Measurements from ENCODE around the gene FRMD4A.
A peak's percentile ranks its signal among the peaks of the same experiment; 100 is the strongest.

The FRMD4A gene

DNA sequence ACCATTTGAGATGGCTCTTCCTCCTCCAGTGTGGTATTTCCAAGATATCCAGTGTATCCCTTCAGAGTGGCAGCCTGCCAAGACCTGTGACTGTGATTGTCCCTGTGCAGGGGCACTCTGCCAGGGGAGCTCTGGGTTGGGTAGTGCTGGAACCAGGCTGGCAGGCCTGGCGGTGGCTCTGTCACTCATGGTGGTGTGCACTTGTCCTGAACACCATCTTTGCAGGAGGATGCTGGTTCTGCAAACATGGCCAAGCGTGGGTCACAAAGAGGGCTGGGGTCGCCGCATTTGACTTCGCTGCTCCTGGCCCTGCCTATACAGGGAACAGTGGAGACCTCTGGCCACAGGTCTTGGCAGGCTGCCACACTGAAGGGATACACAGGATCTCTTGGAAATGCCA is 538.7 kb downstream of the FRMD4A start:
- H3K4me3 ChIP-seq (ENCODE audit: low read depth, low read length), result no peak overlapping the region
- in situ Hi-C loops (cut with HindIII; ENCODE audit: low pct_ligation_motif_present, low sequenced_read_pairs), result no loop called here
- H3K27ac ChIP-seq, result no peak overlapping the region
- H3K27me3 ChIP-seq (replicated peaks), result no peaks in the 10 kb centered on the region
- peaks cover 59% of the 10 kb centered on the region for H3K36me3 ChIP-seq (replicated peaks)
- DNase-seq, result no peak
- TF ChIP-seq, protein P1, sequence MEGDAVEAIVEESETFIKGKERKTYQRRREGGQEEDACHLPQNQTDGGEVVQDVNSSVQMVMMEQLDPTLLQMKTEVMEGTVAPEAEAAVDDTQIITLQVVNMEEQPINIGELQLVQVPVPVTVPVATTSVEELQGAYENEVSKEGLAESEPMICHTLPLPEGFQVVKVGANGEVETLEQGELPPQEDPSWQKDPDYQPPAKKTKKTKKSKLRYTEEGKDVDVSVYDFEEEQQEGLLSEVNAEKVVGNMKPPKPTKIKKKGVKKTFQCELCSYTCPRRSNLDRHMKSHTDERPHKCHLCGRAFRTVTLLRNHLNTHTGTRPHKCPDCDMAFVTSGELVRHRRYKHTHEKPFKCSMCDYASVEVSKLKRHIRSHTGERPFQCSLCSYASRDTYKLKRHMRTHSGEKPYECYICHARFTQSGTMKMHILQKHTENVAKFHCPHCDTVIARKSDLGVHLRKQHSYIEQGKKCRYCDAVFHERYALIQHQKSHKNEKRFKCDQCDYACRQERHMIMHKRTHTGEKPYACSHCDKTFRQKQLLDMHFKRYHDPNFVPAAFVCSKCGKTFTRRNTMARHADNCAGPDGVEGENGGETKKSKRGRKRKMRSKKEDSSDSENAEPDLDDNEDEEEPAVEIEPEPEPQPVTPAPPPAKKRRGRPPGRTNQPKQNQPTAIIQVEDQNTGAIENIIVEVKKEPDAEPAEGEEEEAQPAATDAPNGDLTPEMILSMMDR (IDR thresholded peaks at IDR 0.05; ENCODE audit: low read depth, low read length, missing control alignments), result no peak

DNA sequence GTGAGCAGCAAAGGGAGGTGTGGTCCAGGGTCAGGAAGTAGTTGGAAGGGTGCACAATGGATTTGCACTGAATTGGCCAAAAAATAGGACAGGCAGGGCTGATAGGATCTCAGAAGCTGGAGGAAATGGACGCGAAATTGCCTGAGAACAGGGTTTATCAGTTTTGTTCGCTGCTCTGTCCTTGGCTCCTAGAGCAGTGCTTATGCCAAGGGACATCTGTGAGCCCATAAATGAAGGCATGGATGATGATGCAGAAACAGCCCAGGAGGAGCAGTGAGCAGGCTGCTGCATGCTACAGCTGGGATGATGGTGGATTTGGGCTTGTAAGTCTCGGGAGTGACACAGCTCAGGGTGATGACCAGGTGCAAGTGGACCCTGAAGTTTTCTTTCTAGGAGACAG is 539.2 kb downstream of the FRMD4A start:
- in situ Hi-C loops (cut with HindIII; ENCODE audit: low pct_ligation_motif_present, low sequenced_read_pairs), result no loop called here
- Histone ChIP-seq H3K27ac (no peak overlapping the region), H3K4me3 (ENCODE audit: low read depth, low read length) (no peak overlapping the region), H3K36me3 (replicated peaks) (peaks cover 56% of the 10 kb centered on the region), H3K27me3 (replicated peaks) (no peaks in the 10 kb centered on the region)
- DNase-seq, result no peak
- TF ChIP-seq, protein P1 (IDR thresholded peaks at IDR 0.05; ENCODE audit: low read depth, low read length, missing control alignments), result no peak

DNA sequence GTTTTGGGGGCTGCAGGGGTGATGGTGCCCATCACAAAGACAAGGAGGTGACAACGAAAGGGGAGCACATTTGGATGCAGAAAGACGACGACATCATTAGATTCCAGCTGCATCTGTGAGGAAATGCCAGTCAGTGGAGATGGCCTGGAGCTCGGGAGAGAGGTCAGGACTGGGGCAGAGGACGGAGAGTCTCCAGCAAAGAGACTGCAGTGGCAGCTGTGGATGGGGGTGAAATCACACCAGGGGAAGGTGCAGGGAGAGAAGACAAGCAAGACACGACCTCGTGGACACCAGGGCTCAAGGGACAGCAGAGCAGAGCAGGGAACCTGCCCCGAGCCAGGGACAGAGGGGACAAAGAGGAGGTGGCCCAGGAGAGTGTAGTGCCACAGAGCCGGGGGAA is 540.5 kb downstream of the FRMD4A start:
- TF ChIP-seq, protein P1 (IDR thresholded peaks at IDR 0.05; ENCODE audit: low read depth, low read length, missing control alignments), result no peak
- no peak overlapping the region for H3K4me3 ChIP-seq (ENCODE audit: low read depth, low read length)
- H3K27ac ChIP-seq, result no peak overlapping the region
- no peaks in the 10 kb centered on the region for H3K27me3 ChIP-seq (replicated peaks)
- no peak for DNase-seq
- in situ Hi-C loops (cut with HindIII; ENCODE audit: low pct_ligation_motif_present, low sequenced_read_pairs), result no loop called here
- H3K36me3 ChIP-seq (replicated peaks), result peaks cover 47% of the 10 kb centered on the region

DNA sequence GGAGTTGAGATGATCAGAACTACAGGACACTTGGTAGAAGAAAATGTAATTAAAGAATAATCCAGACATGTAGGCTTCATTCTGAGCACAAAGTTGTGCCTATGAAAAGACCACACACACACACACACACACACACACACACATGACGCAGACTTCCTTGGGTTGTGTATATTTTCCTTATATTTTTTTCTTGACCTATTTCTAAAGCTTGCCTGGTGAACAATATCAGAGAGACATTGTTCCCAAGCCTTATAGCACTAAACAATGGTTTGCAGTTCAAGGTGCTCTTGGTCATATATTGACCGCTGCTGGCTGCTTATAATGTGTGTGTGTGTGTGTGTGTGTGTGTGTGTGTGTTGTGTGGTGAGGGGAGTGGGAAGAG is 541.3 kb downstream of the FRMD4A start:
- DNase-seq, result peak; percentile 14
- peak overlapping the region; percentile 94 for H3K27ac ChIP-seq
- peaks cover 39% of the 10 kb centered on the region for H3K36me3 ChIP-seq (replicated peaks)
- TF ChIP-seq, protein P1 (IDR thresholded peaks at IDR 0.05; ENCODE audit: low read depth, low read length, missing control alignments), result no peak
- no peaks in the 10 kb centered on the region for H3K27me3 ChIP-seq (replicated peaks)
- no peak overlapping the region for H3K4me3 ChIP-seq (ENCODE audit: low read depth, low read length)
- in situ Hi-C loops (cut with HindIII; ENCODE audit: low pct_ligation_motif_present, low sequenced_read_pairs), result no loop called here

DNA sequence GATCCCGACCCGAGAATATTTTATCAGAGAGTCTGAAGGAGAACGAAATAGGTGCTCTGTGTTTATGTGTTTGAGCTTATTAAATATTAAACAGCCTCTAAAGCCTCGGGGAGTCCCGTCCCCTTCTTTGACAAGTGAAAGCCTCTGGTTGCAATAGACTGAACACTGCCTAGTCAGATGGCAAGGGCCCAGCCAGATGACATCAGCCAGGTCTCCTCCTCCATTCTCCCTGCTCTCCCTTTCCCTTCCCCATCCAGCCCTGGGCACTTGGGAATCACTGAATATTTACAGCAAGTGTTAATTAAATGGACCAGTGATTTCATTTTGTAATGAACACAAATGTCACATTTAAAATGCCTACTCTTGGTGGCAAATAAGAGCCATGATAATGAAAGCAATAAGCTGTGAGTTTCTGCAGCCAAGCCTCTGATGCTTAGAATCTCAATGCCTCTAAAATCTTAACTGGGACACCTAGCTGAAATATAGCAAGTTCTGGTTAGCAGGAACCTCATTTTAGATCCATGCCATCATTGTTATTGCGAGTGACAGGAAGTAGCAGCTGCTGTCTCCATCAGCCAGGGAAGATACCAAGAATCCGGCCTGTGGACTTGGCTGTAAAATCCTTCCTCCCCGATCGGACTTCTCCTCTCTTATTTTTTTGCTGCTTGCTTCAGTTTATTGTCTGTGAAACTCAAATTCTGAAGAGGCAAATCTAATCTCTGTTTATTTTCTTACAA is 541.8 kb downstream of the FRMD4A start:
- Histone ChIP-seq H3K4me3 (ENCODE audit: low read depth, low read length) (no peak overlapping the region), H3K27ac (peak overlapping the region; percentile 94), H3K27me3 (replicated peaks) (no peaks in the 10 kb centered on the region), H3K36me3 (replicated peaks) (peaks cover 36% of the 10 kb centered on the region)
- in situ Hi-C loops (cut with HindIII; ENCODE audit: low pct_ligation_motif_present, low sequenced_read_pairs), result no loop called here
- DNase-seq, result peak; percentile 65
- TF ChIP-seq, protein P1 (IDR thresholded peaks at IDR 0.05; ENCODE audit: low read depth, low read length, missing control alignments), result no peak

DNA sequence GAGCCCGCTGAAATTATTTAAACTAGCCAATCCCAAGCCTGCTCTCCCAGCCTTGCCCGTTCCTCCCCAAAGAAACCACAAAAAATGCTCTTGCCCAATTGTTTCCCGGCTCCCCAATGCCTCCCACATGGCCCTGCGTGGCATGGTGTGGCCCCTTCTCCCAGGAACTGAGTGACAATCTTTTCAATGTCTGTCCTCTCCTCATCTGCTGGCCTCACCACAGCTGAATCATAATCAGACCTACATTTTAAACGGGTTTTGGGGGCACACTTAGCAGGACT is 542.5 kb downstream of the FRMD4A start:
- TF ChIP-seq, protein P1 (IDR thresholded peaks at IDR 0.05; ENCODE audit: low read depth, low read length, missing control alignments), result no peak
- H3K27ac ChIP-seq, result peak overlapping the region; percentile 94
- no peak for DNase-seq
- H3K36me3 ChIP-seq (replicated peaks), result peaks cover 31% of the 10 kb centered on the region
- in situ Hi-C loops (cut with HindIII; ENCODE audit: low pct_ligation_motif_present, low sequenced_read_pairs), result no loop called here
- no peaks in the 10 kb centered on the region for H3K27me3 ChIP-seq (replicated peaks)
- H3K4me3 ChIP-seq (ENCODE audit: low read depth, low read length), result no peak overlapping the region

All from brain microvascular endothelial cell (primary cell).